GM12875 (cell line): ENCODE results near the gene MYO18B.
"Not testable (repeated sequence)": the region's sequence is repeated elsewhere in the genome, so short reads cannot be mapped to it uniquely, and the experiment has no call there.

Experiments
- H3K4me3 ChIP-seq: one replicate; pipeline ENCODE4 v1.5.1; 2011; ENCODE audit warnings: low read depth, low read length, control low read depth
- TF ChIP-seq, protein P1 (sequence below): IDR thresholded peaks from 2 replicates; pipeline ENCODE4 v1.5.1; 2011; ENCODE audit warnings: low read depth, mild to moderate bottlenecking, control low read depth, inconsistent platforms, low read length, moderate library complexity, borderline replicate concordance; ENCODE audit not compliant: insufficient read depth

The MYO18B gene

DNA sequence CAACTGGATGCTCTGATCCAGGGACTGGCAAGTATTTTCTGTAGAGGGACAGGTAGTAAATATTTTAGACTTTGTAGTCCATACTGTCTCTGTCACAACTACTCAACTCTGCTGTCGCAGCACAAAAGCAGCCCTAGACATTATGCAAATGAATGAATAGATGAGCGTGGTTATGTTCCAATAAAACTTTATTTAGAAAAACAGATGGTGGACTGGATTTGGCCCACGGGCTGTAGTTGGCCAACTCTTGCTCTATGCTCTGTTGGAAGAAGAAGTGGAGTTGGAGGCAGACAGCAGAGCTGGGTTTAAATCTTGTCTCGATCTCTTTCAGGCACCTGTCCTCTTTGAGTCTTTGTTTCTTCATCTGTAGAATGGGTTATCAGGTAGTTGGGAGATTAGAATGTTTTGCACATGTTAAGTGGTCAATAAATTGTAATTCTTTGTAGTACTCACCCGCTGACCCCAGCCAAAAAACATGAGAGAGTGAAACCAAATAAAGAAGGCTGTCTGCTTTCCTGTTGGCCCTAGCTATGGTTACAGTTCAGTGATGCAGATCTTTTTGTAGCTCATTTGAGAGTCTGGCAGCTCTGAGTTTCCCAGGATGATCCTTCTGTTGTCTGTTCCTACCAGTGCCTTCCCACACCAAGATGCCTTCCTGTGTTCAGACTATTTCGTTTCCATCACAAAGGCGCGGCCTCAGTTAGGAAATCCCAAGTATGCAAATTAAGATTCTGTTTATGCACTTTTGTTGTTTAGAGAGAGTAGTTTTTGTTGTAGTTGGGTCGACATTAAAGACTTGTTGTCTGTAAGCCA is 229.2 kb downstream of the MYO18B start:
- TF ChIP-seq, protein P1, sequence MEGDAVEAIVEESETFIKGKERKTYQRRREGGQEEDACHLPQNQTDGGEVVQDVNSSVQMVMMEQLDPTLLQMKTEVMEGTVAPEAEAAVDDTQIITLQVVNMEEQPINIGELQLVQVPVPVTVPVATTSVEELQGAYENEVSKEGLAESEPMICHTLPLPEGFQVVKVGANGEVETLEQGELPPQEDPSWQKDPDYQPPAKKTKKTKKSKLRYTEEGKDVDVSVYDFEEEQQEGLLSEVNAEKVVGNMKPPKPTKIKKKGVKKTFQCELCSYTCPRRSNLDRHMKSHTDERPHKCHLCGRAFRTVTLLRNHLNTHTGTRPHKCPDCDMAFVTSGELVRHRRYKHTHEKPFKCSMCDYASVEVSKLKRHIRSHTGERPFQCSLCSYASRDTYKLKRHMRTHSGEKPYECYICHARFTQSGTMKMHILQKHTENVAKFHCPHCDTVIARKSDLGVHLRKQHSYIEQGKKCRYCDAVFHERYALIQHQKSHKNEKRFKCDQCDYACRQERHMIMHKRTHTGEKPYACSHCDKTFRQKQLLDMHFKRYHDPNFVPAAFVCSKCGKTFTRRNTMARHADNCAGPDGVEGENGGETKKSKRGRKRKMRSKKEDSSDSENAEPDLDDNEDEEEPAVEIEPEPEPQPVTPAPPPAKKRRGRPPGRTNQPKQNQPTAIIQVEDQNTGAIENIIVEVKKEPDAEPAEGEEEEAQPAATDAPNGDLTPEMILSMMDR, result no peak
- no peak overlapping the region for H3K4me3 ChIP-seq

DNA sequence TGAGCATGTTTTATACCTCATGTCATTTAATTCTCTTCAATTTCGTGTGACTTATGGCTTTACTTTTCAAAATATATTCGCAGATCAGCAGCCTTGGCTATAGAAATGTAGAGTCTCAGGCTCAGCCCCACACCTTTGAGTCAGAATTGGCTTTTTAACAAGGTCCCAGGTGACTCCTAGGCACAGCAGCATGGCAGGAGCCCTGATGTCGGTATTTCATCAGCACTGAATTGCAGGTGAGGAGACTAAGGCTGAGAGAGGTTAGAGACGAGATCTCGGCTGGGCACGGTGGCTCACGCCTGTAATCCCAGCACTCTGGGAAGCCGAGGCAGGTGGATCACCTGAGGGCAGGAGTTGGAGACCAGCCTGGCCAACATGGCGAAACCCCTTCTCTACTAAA is 230.4 kb downstream of the MYO18B start:
- TF ChIP-seq, protein P1, result no peak
- H3K4me3 ChIP-seq, result no peak overlapping the region

- TF ChIP-seq, protein P1, result no peak
- H3K4me3 ChIP-seq, result no peak overlapping the region
Observed at GRCh38 chr22:25976356-25976755, 234.4 kb downstream of the MYO18B start.

- TF ChIP-seq, protein P1, result no peak
- H3K4me3 ChIP-seq, result no peak overlapping the region
Observed at GRCh38 chr22:25979968-25980367, 238.0 kb downstream of the MYO18B start.

DNA sequence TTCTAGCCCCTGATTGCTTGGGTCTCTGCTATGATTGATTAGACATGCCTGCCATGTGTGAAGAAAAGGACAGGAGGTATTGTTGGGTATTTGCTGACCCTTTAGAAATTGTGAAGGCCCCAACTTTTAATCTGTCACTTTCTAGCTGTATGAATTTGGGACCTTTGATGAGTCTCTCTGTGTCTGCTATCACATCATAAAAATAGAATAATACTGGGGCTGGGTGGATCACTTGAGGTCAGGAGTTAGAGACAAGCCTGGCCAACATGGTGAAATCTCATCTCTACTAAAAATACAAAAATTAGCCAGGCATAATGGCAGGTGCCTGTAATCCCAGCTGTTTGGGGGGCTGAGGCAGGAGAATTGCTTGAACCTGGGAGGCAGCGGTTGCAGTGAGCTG is 242.9 kb downstream of the MYO18B start:
- not testable (repeated sequence) for H3K4me3 ChIP-seq

DNA sequence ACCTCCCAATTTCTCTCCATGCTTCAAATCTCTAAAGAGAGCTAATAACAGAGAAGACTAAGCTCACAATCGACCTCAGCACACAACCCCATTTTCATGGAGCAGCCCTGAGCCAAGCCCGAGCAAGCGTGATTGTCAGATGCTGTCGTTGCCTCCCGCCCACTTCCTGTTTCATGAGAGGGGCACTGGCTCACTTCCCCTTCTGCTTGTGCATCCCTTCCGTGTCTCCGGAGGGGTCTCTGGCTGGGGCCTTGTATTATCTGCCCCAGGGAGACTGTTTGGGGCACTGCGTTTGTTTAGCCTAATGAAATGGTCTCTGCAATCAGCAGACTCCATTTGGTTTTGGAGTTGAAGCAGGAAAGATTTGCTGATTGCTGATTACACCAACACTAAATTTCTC is 246.0 kb downstream of the MYO18B start:
- TF ChIP-seq, protein P1, result no peak

DNA sequence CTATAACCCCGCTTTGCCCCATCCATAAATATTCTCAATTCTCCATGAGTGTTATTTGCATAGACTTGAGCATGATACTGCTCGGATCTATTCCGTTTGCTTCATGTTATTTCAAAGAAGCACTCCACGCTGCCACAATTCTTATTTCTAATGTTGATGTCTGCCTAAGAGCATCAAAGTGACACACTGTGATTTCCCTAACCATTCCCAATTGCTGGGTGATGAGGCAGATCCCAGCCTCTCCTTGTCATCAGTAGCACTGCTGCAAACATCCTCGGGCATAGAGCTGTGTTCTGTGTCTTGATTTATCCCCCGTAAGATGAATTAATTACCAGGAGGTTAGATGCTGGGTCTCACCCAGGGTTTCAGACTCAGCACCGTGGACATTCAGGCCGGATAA is 249.0 kb downstream of the MYO18B start:
- H3K4me3 ChIP-seq, result no peak overlapping the region
- TF ChIP-seq, protein P1, result no peak

More for the DNA sequence above, 246.0 kb downstream of the MYO18B start:
- no peak overlapping the region for H3K4me3 ChIP-seq
